Umbilical cord (tissue), 2 donors: ENCODE data around the gene MAJIN. TPM values are rescaled to one million over a fixed set of nuclear protein-coding genes. Genes with fewer than 3 reads are reported as not detected.

Experiments used
- DNase-seq: peaks from one replicate; pipeline ENCODE4 v3.0.0-alpha.2; 2015; ENCODE audit warnings: low spot score
- total RNA-seq: library from RNA; depleted of rRNA; stranded (reverse); fragments of >200 nt; gene quantifications from one replicate; pipeline ENCODE4 v1.2.3, GENCODE V29; 2014; ENCODE audit warnings: low replicate concordance; ENCODE audit not compliant: insufficient read depth

MAJIN gene
- total RNA-seq, 1 donor from 2014 or later: not detected

- no peak for DNase-seq
Measured at GRCh38 chr11:64893194-64894069, 78.5 kb downstream of the MAJIN start.

GRCh38 chr11:64892838-64893193 lies 79.1 kb downstream of the MAJIN start:
- no peak for DNase-seq

DNA sequence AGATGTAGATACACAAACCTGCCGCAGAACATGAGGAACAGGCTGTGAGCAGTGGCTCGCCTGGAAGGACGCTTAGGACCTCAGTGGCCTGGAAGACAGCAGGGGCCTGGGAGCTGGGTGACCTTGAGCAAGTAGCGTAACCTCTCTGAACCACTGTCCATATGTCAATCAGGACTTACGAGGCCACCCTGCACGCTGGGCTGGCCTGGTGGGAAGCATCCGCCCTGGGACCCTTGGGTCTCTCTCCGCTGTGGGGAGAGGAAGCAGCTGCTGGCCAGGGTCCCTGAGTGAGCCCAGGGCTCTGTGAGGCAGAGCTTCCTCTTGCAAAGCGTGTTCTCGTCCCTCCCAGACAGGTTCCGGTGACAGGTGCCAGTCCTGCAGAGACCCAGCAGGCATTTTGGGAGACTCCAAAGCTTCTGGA lies 79.5 kb downstream of the MAJIN start:
- DNase-seq: no peak

- no peak for DNase-seq
Measured at GRCh38 chr11:64891880-64892279, 80.0 kb downstream of the MAJIN start.

GRCh38 chr11:64891215-64891848 lies 80.6 kb downstream of the MAJIN start:
- DNase-seq: no peak

DNA sequence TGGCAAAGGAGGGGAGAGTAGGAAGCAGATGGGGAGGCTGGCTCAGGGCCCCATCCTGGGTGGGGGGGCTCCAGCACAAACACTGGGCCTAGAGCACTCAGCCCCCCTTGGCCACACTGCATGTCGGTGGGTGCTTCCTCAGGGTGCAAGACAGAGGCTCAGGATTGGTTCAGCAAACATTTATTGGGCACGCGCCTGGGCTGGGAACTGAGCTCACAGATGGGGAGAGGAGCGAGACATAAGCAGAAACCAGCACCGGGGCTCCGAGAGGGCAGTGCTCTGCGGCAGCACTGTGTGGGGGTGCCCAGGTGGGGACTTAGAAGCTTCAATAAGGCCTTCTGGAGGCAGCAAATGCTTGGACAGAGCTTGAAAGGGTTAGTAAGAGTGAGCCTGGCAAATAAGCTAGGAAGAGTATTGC lies 81.4 kb downstream of the MAJIN start:
- no peak for DNase-seq

DNA sequence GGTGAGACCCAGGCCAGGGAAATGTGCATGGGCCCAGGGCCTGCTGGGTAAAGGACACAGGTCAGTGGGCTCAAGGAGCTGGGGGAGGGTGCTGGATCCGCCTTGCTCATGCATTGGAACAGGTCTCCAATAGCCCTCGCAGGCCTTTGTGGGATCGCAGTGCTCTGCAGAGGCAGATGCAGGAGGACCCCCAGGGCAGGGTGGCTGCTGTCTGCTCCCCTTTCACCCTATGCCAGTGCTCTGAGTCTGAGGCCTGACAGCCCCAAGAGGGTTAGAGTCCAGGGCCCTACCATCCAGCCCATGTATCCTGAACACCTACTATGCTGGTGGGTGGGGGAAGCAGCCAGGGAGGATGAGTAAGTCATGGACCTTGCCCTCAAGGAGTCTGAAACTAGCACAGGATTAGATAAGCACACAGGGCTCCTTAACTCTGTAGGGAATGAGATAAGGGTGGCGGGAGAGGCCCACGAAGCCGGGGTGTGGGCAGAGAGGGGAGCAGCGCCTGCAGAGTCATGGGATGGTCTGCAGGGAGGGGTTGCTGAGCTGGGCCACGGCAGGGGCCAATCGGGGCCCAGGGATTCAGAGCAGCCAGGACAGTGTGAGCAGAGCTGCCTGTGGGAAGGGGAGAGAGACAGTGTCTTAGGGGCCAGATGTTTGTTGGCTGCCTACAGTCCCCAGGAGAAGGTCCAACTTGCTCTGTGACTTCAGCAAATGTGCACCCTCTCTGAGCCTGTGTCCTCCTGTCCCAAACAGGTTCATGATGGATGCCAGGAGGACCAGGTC lies 83.0 kb downstream of the MAJIN start:
- peak; percentile 84 for DNase-seq

GRCh38 chr11:64888406-64888728 lies 83.5 kb downstream of the MAJIN start:
- DNase-seq: no peak

Other genes starting within 250 kb of the MAJIN start
- 43.6 TPM for gene NRXN2, start 248.9 kb downstream of the MAJIN start, total RNA-seq
- gene RASGRP2, start 228.0 kb downstream of the MAJIN start, total RNA-seq: 15.9 TPM
- 14.7 TPM for gene PYGM, start 212.1 kb downstream of the MAJIN start, total RNA-seq
- gene SF1, start 193.6 kb downstream of the MAJIN start, total RNA-seq: 120 TPM
- gene MAP4K2, start 168.9 kb downstream of the MAJIN start, total RNA-seq: 2.6 TPM
- gene MEN1, start 161.6 kb downstream of the MAJIN start, total RNA-seq: 4.3 TPM
- gene CDC42BPG, start 127.5 kb downstream of the MAJIN start, total RNA-seq: 0.96 TPM
- gene EHD1, start 93.5 kb downstream of the MAJIN start, total RNA-seq: 56.8 TPM
- gene ATG2A, start 54.9 kb downstream of the MAJIN start, total RNA-seq: 5.3 TPM
- 3.6 TPM for gene PPP2R5B, start 47.4 kb downstream of the MAJIN start, total RNA-seq
- not detected for gene GPHA2, start 36.2 kb downstream of the MAJIN start, total RNA-seq
- gene BATF2, start 24.9 kb upstream of the MAJIN start, total RNA-seq: not detected
- gene ARL2, start 42.1 kb upstream of the MAJIN start, total RNA-seq: 60.2 TPM
- 19.0 TPM for gene SNX15, start 55.3 kb upstream of the MAJIN start, total RNA-seq
- gene SAC3D1, start 69.1 kb upstream of the MAJIN start, total RNA-seq: 11.8 TPM
- gene NAALADL1, start 86.4 kb upstream of the MAJIN start, total RNA-seq: 4.1 TPM
- gene CDCA5, start 111.9 kb upstream of the MAJIN start, total RNA-seq: 3.1 TPM
- 28.6 TPM for gene ZFPL1, start 112.1 kb upstream of the MAJIN start, total RNA-seq
- gene VPS51, start 124.1 kb upstream of the MAJIN start, total RNA-seq: 117 TPM
- 15.2 TPM for gene TM7SF2, start 139.8 kb upstream of the MAJIN start, total RNA-seq
- gene ZNHIT2, start 145.6 kb upstream of the MAJIN start, total RNA-seq: 5.8 TPM
- gene FAU, start 150.0 kb upstream of the MAJIN start, total RNA-seq: 267 TPM
- gene MRPL49, start 150.2 kb upstream of the MAJIN start, total RNA-seq: 19.5 TPM
- gene SYVN1, start 162.4 kb upstream of the MAJIN start, total RNA-seq: 13.0 TPM
- gene SPDYC, start 198.1 kb upstream of the MAJIN start, total RNA-seq: not detected
- 59.5 TPM for gene CAPN1, start 209.8 kb upstream of the MAJIN start, total RNA-seq